ENCODE measurements around the gene PLXNA4. TPM values are rescaled to one million over a fixed set of nuclear protein-coding genes. Genes with fewer than 3 reads are reported as not detected.

The PLXNA4 gene
- total RNA-seq, 1 experiment from 2014 or later = 1.0 TPM

DNA sequence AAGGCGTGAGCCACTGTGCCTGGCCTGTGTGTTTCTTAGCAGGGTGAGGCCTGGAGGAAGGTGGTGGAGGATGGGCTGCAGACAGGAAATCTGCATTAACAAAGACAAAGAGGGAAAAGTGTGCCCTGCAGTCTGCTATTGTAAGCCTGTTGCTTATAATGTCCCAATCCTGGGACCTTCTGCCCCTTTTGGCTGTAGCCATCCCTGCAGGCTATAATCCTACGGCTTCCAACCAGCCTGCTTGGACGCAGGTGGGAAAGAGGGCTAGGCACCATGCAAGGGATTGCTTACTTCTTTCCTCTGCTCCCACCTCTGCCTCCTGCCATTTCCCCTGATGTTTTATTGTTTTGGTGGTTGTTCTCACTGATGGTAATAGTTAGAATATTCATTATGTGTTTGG lies 434.3 kb downstream of the PLXNA4 start:
- no peak overlapping the region for H3K27ac ChIP-seq
- no peak for TF ChIP-seq EZH2 (IDR thresholded peaks at IDR 0.05; ENCODE audit: low read depth)
- no peak overlapping the region for H3K4me2 ChIP-seq
- intact Hi-C loops (cut with micrococcal nuclease; ENCODE audit: unreplicated experiment) = no loop called here
- H3K9me3 ChIP-seq (ENCODE audit: insufficient read depth, low read depth) = no peaks in the 10 kb centered on the region
- no peaks in the 10 kb centered on the region for H3K36me3 ChIP-seq (ENCODE audit: low read depth)
- no peaks in the 10 kb centered on the region for H3K27me3 ChIP-seq (ENCODE audit: insufficient read depth, low read depth)
- H3K9me2 ChIP-seq (ENCODE audit: insufficient read depth) = no peaks in the 10 kb centered on the region
- peaks cover 13% of the 10 kb centered on the region for H3F3A ChIP-seq (ENCODE audit: insufficient read depth, low read depth)
- DNase-seq = no peak
- peaks cover 51% of the 10 kb centered on the region for H3K4me1 ChIP-seq (replicated peaks; ENCODE audit: insufficient read depth)
- no peaks in the 10 kb centered on the region for H3K79me2 ChIP-seq (ENCODE audit: low read depth)
- BruUV-seq (replicated peaks) = no TSS peak
- H3K4me3 ChIP-seq = no peak overlapping the region
- ChIA-PET POLR2A (ENCODE audit: unreplicated experiment) (no interaction called here), CTCF (no interaction called here)
- no peak overlapping the region for H2AFZ ChIP-seq
- no peaks in the 10 kb centered on the region for H4K20me1 ChIP-seq (ENCODE audit: insufficient read depth)

DNA sequence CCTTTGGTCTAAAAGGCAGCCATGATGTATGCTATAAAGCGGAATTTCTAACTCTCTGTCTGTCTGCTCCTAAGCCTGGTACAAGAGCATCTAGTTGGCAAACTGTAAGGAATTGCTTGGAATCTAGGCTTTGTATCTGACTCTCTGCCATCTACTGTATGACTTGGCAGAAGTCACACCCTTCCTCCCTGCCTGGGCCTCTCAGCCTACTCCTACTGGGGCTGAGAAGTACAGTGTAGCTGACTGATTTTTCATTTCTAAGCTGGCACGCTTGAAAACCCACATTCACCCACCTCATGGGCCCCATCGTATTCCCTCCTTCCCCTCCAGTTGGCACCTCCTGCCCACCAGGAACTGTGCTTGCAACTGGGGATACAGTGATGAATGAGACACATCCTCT lies 435.2 kb downstream of the PLXNA4 start:
- Histone ChIP-seq H3K4me2 (no peak overlapping the region), H3F3A (ENCODE audit: insufficient read depth, low read depth) (peaks cover 10% of the 10 kb centered on the region), H3K36me3 (ENCODE audit: low read depth) (no peaks in the 10 kb centered on the region), H3K9me2 (ENCODE audit: insufficient read depth) (no peaks in the 10 kb centered on the region), H2AFZ (no peak overlapping the region), H3K4me3 (no peak overlapping the region), H3K9me3 (ENCODE audit: insufficient read depth, low read depth) (no peaks in the 10 kb centered on the region), H3K27me3 (ENCODE audit: insufficient read depth, low read depth) (no peaks in the 10 kb centered on the region), H3K4me1 (replicated peaks; ENCODE audit: insufficient read depth) (peaks cover 50% of the 10 kb centered on the region), H3K79me2 (ENCODE audit: low read depth) (no peaks in the 10 kb centered on the region), H3K27ac (no peak overlapping the region), H4K20me1 (ENCODE audit: insufficient read depth) (no peaks in the 10 kb centered on the region)
- POLR2A ChIA-PET (ENCODE audit: unreplicated experiment) = interaction anchor here (0.5 kb wide), 1 partner anchor 112 kb away, joined by 3 read pairs; no protein-coding TSS in a partner anchor
- DNase-seq = peak in 1 of 2 experiments; percentile 15
- intact Hi-C loops (cut with micrococcal nuclease; ENCODE audit: unreplicated experiment) = no loop called here
- BruUV-seq (replicated peaks) = no TSS peak
- CTCF ChIA-PET = no interaction called here
- TF ChIP-seq EZH2 (IDR thresholded peaks at IDR 0.05; ENCODE audit: low read depth) = no peak
- TF ChIP-seq, protein P1, sequence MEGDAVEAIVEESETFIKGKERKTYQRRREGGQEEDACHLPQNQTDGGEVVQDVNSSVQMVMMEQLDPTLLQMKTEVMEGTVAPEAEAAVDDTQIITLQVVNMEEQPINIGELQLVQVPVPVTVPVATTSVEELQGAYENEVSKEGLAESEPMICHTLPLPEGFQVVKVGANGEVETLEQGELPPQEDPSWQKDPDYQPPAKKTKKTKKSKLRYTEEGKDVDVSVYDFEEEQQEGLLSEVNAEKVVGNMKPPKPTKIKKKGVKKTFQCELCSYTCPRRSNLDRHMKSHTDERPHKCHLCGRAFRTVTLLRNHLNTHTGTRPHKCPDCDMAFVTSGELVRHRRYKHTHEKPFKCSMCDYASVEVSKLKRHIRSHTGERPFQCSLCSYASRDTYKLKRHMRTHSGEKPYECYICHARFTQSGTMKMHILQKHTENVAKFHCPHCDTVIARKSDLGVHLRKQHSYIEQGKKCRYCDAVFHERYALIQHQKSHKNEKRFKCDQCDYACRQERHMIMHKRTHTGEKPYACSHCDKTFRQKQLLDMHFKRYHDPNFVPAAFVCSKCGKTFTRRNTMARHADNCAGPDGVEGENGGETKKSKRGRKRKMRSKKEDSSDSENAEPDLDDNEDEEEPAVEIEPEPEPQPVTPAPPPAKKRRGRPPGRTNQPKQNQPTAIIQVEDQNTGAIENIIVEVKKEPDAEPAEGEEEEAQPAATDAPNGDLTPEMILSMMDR (conservative IDR thresholded peaks at IDR 0.05) = no peak

DNA sequence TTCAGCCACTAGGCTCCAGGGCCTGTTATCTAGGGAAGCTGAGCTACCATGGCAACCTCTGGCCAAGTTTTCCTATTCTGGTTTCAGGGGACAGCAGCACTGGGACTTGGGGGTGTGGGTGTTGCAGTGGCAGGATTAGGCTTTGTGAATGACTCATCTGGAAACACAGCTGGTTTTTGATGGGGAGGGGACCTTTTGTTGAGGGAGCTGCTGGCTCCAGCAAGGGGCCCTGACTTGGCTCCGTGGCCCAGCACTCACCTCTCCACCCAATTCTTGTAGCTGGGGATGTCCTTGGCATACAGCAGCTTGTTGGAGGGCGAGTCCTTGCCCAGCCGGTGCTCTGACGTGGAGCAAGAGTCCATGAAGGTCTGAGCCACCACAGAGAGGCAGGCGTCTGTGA lies 435.9 kb downstream of the PLXNA4 start:
- Histone ChIP-seq H3K9me2 (ENCODE audit: insufficient read depth) (no peaks in the 10 kb centered on the region), H3F3A (ENCODE audit: insufficient read depth, low read depth) (peaks cover 5% of the 10 kb centered on the region; the same call in 1 of the 2 replicates), H3K27me3 (ENCODE audit: insufficient read depth, low read depth) (no peaks in the 10 kb centered on the region), H3K4me2 (no peak overlapping the region), H3K4me1 (replicated peaks; ENCODE audit: insufficient read depth) (peaks cover 51% of the 10 kb centered on the region), H3K36me3 (ENCODE audit: low read depth) (no peaks in the 10 kb centered on the region), H3K4me3 (no peak overlapping the region), H2AFZ (no peak overlapping the region), H3K27ac (no peak overlapping the region), H3K9me3 (ENCODE audit: insufficient read depth, low read depth) (no peaks in the 10 kb centered on the region), H3K79me2 (ENCODE audit: low read depth) (no peaks in the 10 kb centered on the region), H4K20me1 (ENCODE audit: insufficient read depth) (no peaks in the 10 kb centered on the region)
- ChIA-PET CTCF (no interaction called here), POLR2A (ENCODE audit: unreplicated experiment) (interaction anchor here (0.5 to 0.7 kb wide), 2 partner anchors 56 to 1209 kb away, joined by 4 to 8 read pairs; no protein-coding TSS in a partner anchor)
- no peak for TF ChIP-seq EZH2 (IDR thresholded peaks at IDR 0.05; ENCODE audit: low read depth)
- TF ChIP-seq, protein P1 (conservative IDR thresholded peaks at IDR 0.05) = no peak
- BruUV-seq (replicated peaks) = no TSS peak
- peak in 1 of 2 experiments; percentile 18 for DNase-seq
- intact Hi-C loops (cut with micrococcal nuclease; ENCODE audit: unreplicated experiment) = no loop called here

DNA sequence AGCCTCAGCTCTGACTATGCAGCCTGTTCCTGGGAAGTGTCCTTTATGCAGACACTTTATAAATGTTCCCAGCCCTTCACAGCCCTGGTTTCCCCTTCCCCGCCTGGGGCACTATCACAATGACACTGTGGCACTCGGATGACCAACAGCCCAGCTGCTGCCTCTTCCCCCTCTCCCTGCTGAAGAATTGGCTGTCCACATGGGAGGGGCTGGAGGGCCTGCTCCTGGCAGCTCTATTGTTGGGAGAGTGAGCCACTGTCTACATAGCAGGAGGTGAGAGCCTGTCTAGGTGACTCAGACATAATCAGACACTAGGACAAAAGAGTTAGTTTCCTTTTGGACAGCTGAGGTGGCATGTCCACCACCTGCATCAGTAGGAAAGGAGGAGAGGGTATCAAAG lies 437.5 kb downstream of the PLXNA4 start:
- H3K4me1 ChIP-seq (replicated peaks; ENCODE audit: insufficient read depth) = peaks cover 56% of the 10 kb centered on the region
- no peaks in the 10 kb centered on the region for H3K79me2 ChIP-seq (ENCODE audit: low read depth)
- intact Hi-C loops (cut with micrococcal nuclease; ENCODE audit: unreplicated experiment) = loop anchor here (1.0 to 2.0 kb wide), 2 partner anchors 22 to 111 kb away; no protein-coding TSS in a partner anchor
- DNase-seq = peak; percentile 77 to 85
- no peak overlapping the region for H3K27ac ChIP-seq
- no peak overlapping the region for H3K4me3 ChIP-seq
- H3F3A ChIP-seq (ENCODE audit: insufficient read depth, low read depth) = peaks cover 7% of the 10 kb centered on the region; the same call in 1 of the 2 replicates
- no TSS peak for BruUV-seq (replicated peaks)
- ChIA-PET POLR2A (ENCODE audit: unreplicated experiment) (no interaction called here), CTCF (interaction anchor here (0.6 to 0.7 kb wide), 2 partner anchors 44 to 135 kb away, joined by 3 read pairs; no protein-coding TSS in a partner anchor)
- no peaks in the 10 kb centered on the region for H4K20me1 ChIP-seq (ENCODE audit: insufficient read depth)
- no peaks in the 10 kb centered on the region for H3K27me3 ChIP-seq (ENCODE audit: insufficient read depth, low read depth)
- H3K4me2 ChIP-seq = 0 out of 2 replicates have a peak overlapping the region, but pooled peaks have one; percentile 3
- no peak for TF ChIP-seq EZH2 (IDR thresholded peaks at IDR 0.05; ENCODE audit: low read depth)
- TF ChIP-seq, protein P1 (conservative IDR thresholded peaks at IDR 0.05) = no peak
- H3K36me3 ChIP-seq (ENCODE audit: low read depth) = no peaks in the 10 kb centered on the region
- no peaks in the 10 kb centered on the region for H3K9me3 ChIP-seq (ENCODE audit: insufficient read depth, low read depth)
- no peak overlapping the region for H2AFZ ChIP-seq
- H3K9me2 ChIP-seq (ENCODE audit: insufficient read depth) = no peaks in the 10 kb centered on the region

Data from PC-9 (cell line).